Measurements from ENCODE around the gene BRSK2.

DNA sequence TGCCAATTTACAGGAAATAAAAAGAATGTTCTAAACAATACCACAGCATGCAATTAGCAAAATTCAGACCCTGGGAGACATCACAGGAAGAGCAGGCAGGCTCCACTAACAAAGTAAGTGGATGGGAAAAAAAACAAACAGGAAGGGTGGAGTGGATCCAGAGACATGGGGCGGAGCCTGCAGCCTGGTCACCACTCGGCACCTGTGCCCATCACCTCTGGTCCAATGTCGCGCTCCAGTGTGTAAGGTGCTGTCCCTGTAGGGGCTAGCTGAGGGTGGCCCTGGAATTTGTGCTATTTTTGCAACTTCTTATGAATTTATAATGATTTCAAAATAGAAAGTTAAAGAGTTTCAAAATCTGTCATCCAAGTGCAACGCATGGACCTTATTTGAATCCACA is 107.9 kb downstream of the BRSK2 start:
- TF ChIP-seq POLR2A (IDR thresholded peaks at IDR 0.05) = no peak
- TF ChIP-seq, protein P1, sequence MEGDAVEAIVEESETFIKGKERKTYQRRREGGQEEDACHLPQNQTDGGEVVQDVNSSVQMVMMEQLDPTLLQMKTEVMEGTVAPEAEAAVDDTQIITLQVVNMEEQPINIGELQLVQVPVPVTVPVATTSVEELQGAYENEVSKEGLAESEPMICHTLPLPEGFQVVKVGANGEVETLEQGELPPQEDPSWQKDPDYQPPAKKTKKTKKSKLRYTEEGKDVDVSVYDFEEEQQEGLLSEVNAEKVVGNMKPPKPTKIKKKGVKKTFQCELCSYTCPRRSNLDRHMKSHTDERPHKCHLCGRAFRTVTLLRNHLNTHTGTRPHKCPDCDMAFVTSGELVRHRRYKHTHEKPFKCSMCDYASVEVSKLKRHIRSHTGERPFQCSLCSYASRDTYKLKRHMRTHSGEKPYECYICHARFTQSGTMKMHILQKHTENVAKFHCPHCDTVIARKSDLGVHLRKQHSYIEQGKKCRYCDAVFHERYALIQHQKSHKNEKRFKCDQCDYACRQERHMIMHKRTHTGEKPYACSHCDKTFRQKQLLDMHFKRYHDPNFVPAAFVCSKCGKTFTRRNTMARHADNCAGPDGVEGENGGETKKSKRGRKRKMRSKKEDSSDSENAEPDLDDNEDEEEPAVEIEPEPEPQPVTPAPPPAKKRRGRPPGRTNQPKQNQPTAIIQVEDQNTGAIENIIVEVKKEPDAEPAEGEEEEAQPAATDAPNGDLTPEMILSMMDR (IDR thresholded peaks at IDR 0.05 in 4 of 5, conservative IDR thresholded peaks at IDR 0.05 in 1 of 5) = no peak
